H1 (cell line): ENCODE results near the gene GCSH. TPM values are rescaled to one million over a fixed set of nuclear protein-coding genes. Genes with fewer than 3 reads are reported as not detected.

Experiments used
- RXRA ChIP-seq: IDR thresholded peaks from 2 replicates; pipeline ENCODE4 v1.6.1; 2011; ENCODE audit warnings: low read depth, mild to moderate bottlenecking, low read length, moderate library complexity; ENCODE audit not compliant: insufficient read depth
- SP4 ChIP-seq: IDR thresholded peaks from 2 replicates; pipeline ENCODE4 v1.6.1; 2012; ENCODE audit warnings: low read length, inconsistent platforms
- polyA plus RNA-seq, 7 experiments: library from polyadenylated mRNA; depleted of rRNA in 3 of 7; stranded (reverse) in 5 of 7; unstranded in 2 of 7; fragments of >200 nt in 5 of 7; fragments of 200-250 nt in 2 of 7; gene quantifications; 1 replicate in 5 of 7; 2 replicates in 1 of 7; 4 replicates in 1 of 7; pipeline versions ENCODE4 v1.2.1 to v1.2.3, GENCODE V29; 2011 to 2013; ENCODE audit warnings: missing spikeins in 2 of 7, mixed read lengths in 2 of 7
- total RNA-seq: library from RNA; stranded (reverse); fragmentation: NEBNext Ultra II Directional; extraction: Animal tissue kit (Norgen Biotek cat#: 25700); gene quantifications from 2 replicates; pipeline ENCODE4 v1.2.1, GENCODE V29; 2021

GCSH gene
- total and polyA plus RNA-seq, 2 of the 8 experiments (the other 6 are each of a cell fraction or from before 2014, with no cell fraction given): 28.2 to 108 TPM

GRCh38 chr16:81080233-81080632, 16.0 kb downstream of the GCSH start (continued):
- no peak for TF ChIP-seq RXRA
- TF ChIP-seq SP4: no peak
